GM12878 (cell line): ENCODE results near the gene ANO1. TPM values are rescaled to one million over a fixed set of nuclear protein-coding genes. Genes with fewer than 3 reads are reported as not detected.

ENCODE experiments used
- ATAC-seq: fragments of 200-7000 bp; cut with Tn5 transposase; 3 replicates; pipeline ENCODE4 v1.9.1; 2020; ENCODE audit warnings: mild to moderate bottlenecking, moderate library complexity
- BruUV-seq: library from RNA; stranded (reverse); fragments of 400-500 nt; replicated peaks from 2 replicates; lab custom pipeline; 2021; lab: Mats Ljungman, UMichigan
- CTCF ChIA-PET: fragments of 300-600 bp; sonication (Branson Sonifier 250); formaldehyde crosslinking; extraction: SDS; loops from one replicate; lab custom pipeline; 2021; ENCODE audit warnings: inconsistent platforms; lab: Yijun Ruan, JAX
- POLR2A ChIA-PET: fragments of 350-600 bp; formaldehyde crosslinking; extraction: SDS; loops from one replicate; lab custom pipeline; 2021; ENCODE audit warnings: inconsistent platforms; lab: Charles Lee
- RAD21 ChIA-PET: fragments of 300-600 bp; sonication (Branson Sonifier 250); formaldehyde crosslinking; loops from one replicate; lab custom pipeline; 2023; ENCODE audit warnings: antibody characterized with exemption; ENCODE audit not compliant: unreplicated experiment; lab: Charles Lee
- SMC1A ChIA-PET: fragments of 300-600 bp; sonication (Branson Sonifier 250); formaldehyde crosslinking; loops from one replicate; lab custom pipeline; 2023; ENCODE audit not compliant: unreplicated experiment, uncharacterized antibody; lab: Charles Lee
- DNase-seq: peaks from one replicate; pipeline ENCODE4 v3.0.0-alpha.2; 2011; ENCODE audit warnings: low read depth, low spot score
- FAIRE-seq: peaks from 3 replicates; lab custom pipeline; 2011; peaks lifted over from hg19 to GRCh38; lab: Jason Lieb, UNC
- H2AFZ ChIP-seq: 2 replicates; pipeline ENCODE4 v1.6.0; 2011; ENCODE audit warnings: low read depth, low read length, control low read depth; ENCODE audit not compliant: control insufficient read depth
- H3K27ac ChIP-seq: 2 replicates; pipeline ENCODE4 v1.5.1; 2011; ENCODE audit warnings: control low read depth; ENCODE audit not compliant: control insufficient read depth, insufficient read depth
- H3K27me3 ChIP-seq, 2 experiments: replicated peaks in 1 of 2; 2 replicates each; pipeline versions ENCODE4 v1.6.0 to v1.6.1; 2011; ENCODE audit warnings: low read length in 1 of 2; ENCODE audit not compliant: control insufficient read depth in 2 of 2, insufficient read depth in 2 of 2
- H3K36me3 ChIP-seq, 2 experiments: 2 replicates each; pipeline ENCODE4 v1.5.1; 2011; ENCODE audit warnings: low read length in 1 of 2; ENCODE audit not compliant: control insufficient read depth in 2 of 2, insufficient read depth in 2 of 2
- H3K4me1 ChIP-seq: 2 replicates; pipeline ENCODE4 v1.6.1; 2011; ENCODE audit warnings: mild to moderate bottlenecking, low read length, moderate library complexity, mixed read lengths; ENCODE audit not compliant: control insufficient read depth, insufficient read depth
- H3K4me2 ChIP-seq: 2 replicates; pipeline ENCODE4 v1.6.0; 2011; ENCODE audit warnings: control low read depth; ENCODE audit not compliant: control insufficient read depth, insufficient read depth
- H3K4me3 ChIP-seq: fragments of 200-600 bp; sonication (generic); 2 replicates; pipeline ENCODE4 v1.5.1; 2016
- H3K79me2 ChIP-seq: 2 replicates; pipeline ENCODE4 v1.6.0; 2011; ENCODE audit warnings: low read length; ENCODE audit not compliant: control insufficient read depth, insufficient read depth
- H3K9ac ChIP-seq: 2 replicates; pipeline ENCODE4 v1.8.0; 2011; ENCODE audit warnings: low read length, control low read depth, mixed read lengths; ENCODE audit not compliant: control insufficient read depth, insufficient read depth
- H3K9me3 ChIP-seq: replicated peaks from 3 replicates; pipeline ENCODE4 v1.5.1; 2011; ENCODE audit warnings: mild to moderate bottlenecking, low read length; ENCODE audit not compliant: control insufficient read depth, insufficient read depth
- H4K20me1 ChIP-seq: 2 replicates; pipeline ENCODE4 v1.6.0; 2011; ENCODE audit not compliant: control insufficient read depth, insufficient read depth
- ATF3 ChIP-seq: IDR thresholded peaks from 2 replicates; pipeline ENCODE4 v1.6.1; 2011; ENCODE audit warnings: low read depth, mild to moderate bottlenecking, low read length, moderate library complexity, borderline replicate concordance; ENCODE audit errors: extremely low read depth
- FOXM1 ChIP-seq: IDR thresholded peaks from 2 replicates; pipeline ENCODE4 v1.6.1; 2012; ENCODE audit warnings: low read depth, mild to moderate bottlenecking, inconsistent platforms, low read length, moderate library complexity
- GABPA ChIP-seq: IDR thresholded peaks from 2 replicates; pipeline ENCODE4 v1.6.1; 2014; ENCODE audit warnings: antibody characterized with exemption, low read depth, mild to moderate bottlenecking, inconsistent platforms
- GATAD2B ChIP-seq: fragments of 450-650 bp; conservative IDR thresholded peaks from 2 replicates; pipeline ENCODE4 v1.6.1; 2017; ENCODE audit warnings: low read depth, mild to moderate bottlenecking, moderate library complexity
- KDM1A ChIP-seq: fragments of 200-600 bp; sonication (generic); IDR thresholded peaks from 2 replicates; pipeline ENCODE4 v1.6.1; 2016; ENCODE audit warnings: borderline replicate concordance
- MLLT1 ChIP-seq: fragments of 450-650 bp; IDR thresholded peaks from 2 replicates; pipeline ENCODE4 v1.6.1; 2016; ENCODE audit warnings: mild to moderate bottlenecking
- MXI1 ChIP-seq: fragments of 150-350 bp; IDR thresholded peaks from 2 replicates; pipeline ENCODE4 v1.6.1; 2011; ENCODE audit warnings: low read depth, mild to moderate bottlenecking, inconsistent platforms, low read length, improper control_type of control experiment
- MYC ChIP-seq: IDR thresholded peaks from 2 replicates; pipeline ENCODE4 v1.6.1; 2011; ENCODE audit warnings: mild to moderate bottlenecking, low read length, moderate library complexity, inconsistent platforms; ENCODE audit not compliant: insufficient read depth, insufficient replicate concordance, insufficient read length, severe bottlenecking
- PAX8 ChIP-seq: fragments of 450-650 bp; IDR thresholded peaks from 2 replicates; pipeline ENCODE4 v1.6.1; 2017; ENCODE audit warnings: mild to moderate bottlenecking, moderate library complexity
- POLR2AphosphoS2 ChIP-seq: IDR thresholded peaks from 2 replicates; pipeline ENCODE4 v1.6.1; 2011; ENCODE audit warnings: low read depth, mild to moderate bottlenecking, low read length, improper control_type of control experiment, moderate library complexity
- RBBP5 ChIP-seq: fragments of 200-600 bp; sonication (generic); conservative IDR thresholded peaks from 2 replicates; pipeline ENCODE4 v1.6.1; 2016
- USF2 ChIP-seq: IDR thresholded peaks from 2 replicates; pipeline ENCODE4 v1.6.1; 2011; ENCODE audit warnings: low read depth, low read length, improper control_type of control experiment, borderline replicate concordance
- WGBS: methylation state at CpG from one replicate; pipeline ENCODE4 v1.1.6; 2016; ENCODE audit warnings: low lambda C conversion rate; ENCODE audit not compliant: insufficient replicate concordance, insufficient coverage; ENCODE audit errors: missing lambda C conversion rate; 5-methylcytosine and 5-hydroxymethylcytosine counted together
- in situ Hi-C: fragments of 300-500 bp; cut with MboI; formaldehyde crosslinking; loops from 9 replicates; pipeline ENCODE4 v1.14.3; 2018; ENCODE audit warnings: mixed read lengths
- intact Hi-C: fragments of 100-400 bp; cut with micrococcal nuclease; formaldehyde crosslinking; loops from one replicate; pipeline ENCODE4 v1.14.2; 2022; ENCODE audit not compliant: unreplicated experiment
- polyA plus RNA-seq, 11 experiments: library from polyadenylated mRNA; depleted of rRNA in 4 of 11; unstranded in 6 of 11; stranded (reverse) in 5 of 11; fragments of >200 nt; fragmentation: Nextera tagmentation in 4 of 11; fragmentation: Illumina TruSeq in 1 of 11; extraction: Ambion mirVana in 4 of 11; extraction: Trizol in 1 of 11; gene quantifications; 1 replicate in 1 of 11; 2 replicates in 10 of 11; pipeline versions ENCODE4 v1.2.1 to v1.2.3, GENCODE V29; 2011 to 2016; ENCODE audit warnings: inconsistent platforms in 2 of 11, missing spikeins in 2 of 11, low read depth in 1 of 11
- total RNA-seq, 4 experiments: library from RNA; depleted of rRNA in 3 of 4; stranded (reverse); fragments of >200 nt in 3 of 4; fragmentation: Illumina TruSeq in 1 of 4; extraction: Trizol in 1 of 4; gene quantifications; 2 replicates each; pipeline versions ENCODE4 v1.2.1 to v1.2.3, GENCODE V29; 2013 to 2021

Gene ANO1
- total and polyA plus RNA-seq, 10 of the 15 experiments (the other 5 are each of a cell fraction or from before 2014, with no cell fraction given): 0.01 to 0.38 (median 0.06) TPM; not detected in 7

- CTCF ChIA-PET: no interaction called here
Measured at GRCh38 chr11:70085815-70086769, 8.0 kb downstream of the ANO1 start.

More at GRCh38 chr11:70085815-70086769, 8.0 kb downstream of the ANO1 start:
- Histone ChIP-seq H4K20me1 (no peaks in the 10 kb centered on the region), H3K27me3 (peaks cover 2 to 3% of the 10 kb centered on the region in 2 experiments; a peak in 2 of 4 replicates), H3K79me2 (no peaks in the 10 kb centered on the region), H3K9ac (no peak overlapping the region), H2AFZ (no peak overlapping the region), H3K4me1 (no peaks in the 10 kb centered on the region), H3K4me3 (no peak overlapping the region), H3K27ac (no peak overlapping the region), H3K36me3 (no peaks in the 10 kb centered on the region), H3K4me2 (no peak overlapping the region), H3K9me3 (no peaks in the 10 kb centered on the region)
- ATAC-seq (no peak), FAIRE-seq (no peak), DNase-seq (no peak)
- in situ Hi-C loops (no loop called here), intact Hi-C loops (no loop called here)
- POLR2A ChIA-PET: no interaction called here
- TF ChIP-seq GATAD2B (no peak), FOXM1 (no peak), RBBP5 (no peak), GABPA (no peak), POLR2AphosphoS2 (no peak), KDM1A (no peak), MYC (no peak), USF2 (no peak), ATF3 (no peak), MLLT1 (no peak), MXI1 (no peak), PAX8 (no peak)
- SMC1A ChIA-PET: no interaction called here
- no TSS peak for BruUV-seq
- WGBS: 30% methylated on average over 30 of the region's 30 CpGs
- RAD21 ChIA-PET: no interaction called here
